Thoracic aorta (tissue), 2 donors: ENCODE results near the gene UGT1A3. TPM values are rescaled to one million over a fixed set of nuclear protein-coding genes. Genes with fewer than 3 reads are reported as not detected.

Experiments
- ATAC-seq: fragments of 150-250 bp; one replicate; pipeline ENCODE4 v1.8.0; 2017; ENCODE audit warnings: low read depth; ENCODE audit not compliant: insufficient number of reproducible peaks, low FRiP score
- DNase-seq: peaks from one replicate; pipeline ENCODE4 v3.0.0-alpha.2; 2020; ENCODE audit warnings: low spot score
- H3K27ac ChIP-seq, 2 donors: fragments of 200-600 bp; sonication (generic); 1 replicate in 1 of 2; 2 replicates in 1 of 2; pipeline ENCODE4 v1.5.1; 2016; ENCODE audit warnings: mild to moderate bottlenecking in 2 of 2, moderate library complexity in 2 of 2
- H3K27me3 ChIP-seq: fragments of 200-600 bp; sonication (generic); replicated peaks from 2 replicates; pipeline ENCODE4 v1.6.0; 2016; ENCODE audit warnings: mild to moderate bottlenecking; ENCODE audit not compliant: insufficient read depth
- H3K36me3 ChIP-seq: fragments of 200-600 bp; sonication (generic); one replicate; pipeline ENCODE4 v1.5.1; 2016
- H3K4me1 ChIP-seq, 2 donors: fragments of 200-600 bp; sonication (generic); 1 replicate in 1 of 2; 2 replicates in 1 of 2; pipeline versions ENCODE4 v1.5.1 to v1.6.0; 2016; ENCODE audit warnings: low read depth in 2 of 2, mild to moderate bottlenecking in 1 of 2; ENCODE audit not compliant: control insufficient read depth in 1 of 2
- H3K4me3 ChIP-seq: fragments of 200-600 bp; sonication (generic); 2 replicates; pipeline ENCODE4 v1.5.1; 2016; ENCODE audit warnings: mild to moderate bottlenecking
- H3K9me3 ChIP-seq: fragments of 200-600 bp; sonication (generic); 2 replicates; pipeline ENCODE4 v1.5.1; 2016
- total RNA-seq, 2 donors: library from RNA; depleted of rRNA; stranded (reverse); fragments of >200 nt; gene quantifications; one replicate each; pipeline versions ENCODE4 v1.1.0 to v1.2.3, GENCODE V29; 2016
- TF ChIP-seq, protein P1 (sequence below): fragments of 200-600 bp; sonication (generic); IDR thresholded peaks from one replicate; pipeline ENCODE4 v1.5.1; 2019; ENCODE audit warnings: antibody characterized with exemption

The UGT1A3 gene
- total RNA-seq, 2 donors from 2014 or later: not detected

DNA sequence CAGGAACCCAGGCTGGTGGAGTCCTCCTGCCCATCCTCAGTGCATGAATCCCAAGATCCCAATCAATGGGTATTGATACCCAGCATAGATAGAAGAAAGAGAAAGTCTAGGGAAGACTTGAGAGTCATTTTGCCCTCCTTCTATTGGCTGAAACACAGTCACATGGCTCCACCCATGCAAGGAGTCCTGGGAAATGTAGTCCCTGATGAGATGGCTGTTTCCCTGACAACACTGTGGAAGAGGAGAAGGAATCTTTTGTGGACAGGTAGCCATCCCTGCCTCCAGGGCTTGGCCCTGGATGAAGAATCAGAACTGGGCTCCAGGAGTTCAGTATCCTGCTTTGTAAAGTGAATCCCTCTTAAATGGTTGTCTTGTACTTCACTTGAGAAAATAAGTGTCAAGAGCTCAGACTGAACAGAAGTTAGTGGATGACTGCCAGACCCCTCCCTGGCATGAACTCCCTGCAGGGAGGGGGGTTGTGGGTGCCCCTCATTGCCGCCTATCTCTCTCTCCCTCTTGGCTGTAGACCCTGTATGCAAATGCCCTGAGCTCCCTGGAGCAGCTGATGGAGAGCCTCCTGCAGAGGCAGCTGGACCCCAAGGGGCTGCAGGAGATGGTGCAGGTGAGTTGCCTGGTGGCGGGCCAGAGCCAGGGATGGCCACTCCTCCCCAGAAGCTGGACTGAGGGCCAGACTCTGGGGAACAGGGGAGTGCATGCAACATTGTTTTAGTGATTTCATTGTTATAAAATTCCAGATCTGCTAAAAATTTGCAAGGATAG is 85.4 kb downstream of the UGT1A3 start:
- Histone ChIP-seq H3K4me3 (no peak overlapping the region), H3K9me3 (no peaks in the 10 kb centered on the region), H3K27ac (no peak overlapping the region), H3K36me3 (no peaks in the 10 kb centered on the region), H3K27me3 (no peaks in the 10 kb centered on the region), H3K4me1 (no peaks in the 10 kb centered on the region)
- DNase-seq (no peak), ATAC-seq (no peak)
- TF ChIP-seq, protein P1, sequence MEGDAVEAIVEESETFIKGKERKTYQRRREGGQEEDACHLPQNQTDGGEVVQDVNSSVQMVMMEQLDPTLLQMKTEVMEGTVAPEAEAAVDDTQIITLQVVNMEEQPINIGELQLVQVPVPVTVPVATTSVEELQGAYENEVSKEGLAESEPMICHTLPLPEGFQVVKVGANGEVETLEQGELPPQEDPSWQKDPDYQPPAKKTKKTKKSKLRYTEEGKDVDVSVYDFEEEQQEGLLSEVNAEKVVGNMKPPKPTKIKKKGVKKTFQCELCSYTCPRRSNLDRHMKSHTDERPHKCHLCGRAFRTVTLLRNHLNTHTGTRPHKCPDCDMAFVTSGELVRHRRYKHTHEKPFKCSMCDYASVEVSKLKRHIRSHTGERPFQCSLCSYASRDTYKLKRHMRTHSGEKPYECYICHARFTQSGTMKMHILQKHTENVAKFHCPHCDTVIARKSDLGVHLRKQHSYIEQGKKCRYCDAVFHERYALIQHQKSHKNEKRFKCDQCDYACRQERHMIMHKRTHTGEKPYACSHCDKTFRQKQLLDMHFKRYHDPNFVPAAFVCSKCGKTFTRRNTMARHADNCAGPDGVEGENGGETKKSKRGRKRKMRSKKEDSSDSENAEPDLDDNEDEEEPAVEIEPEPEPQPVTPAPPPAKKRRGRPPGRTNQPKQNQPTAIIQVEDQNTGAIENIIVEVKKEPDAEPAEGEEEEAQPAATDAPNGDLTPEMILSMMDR: no peak

DNA sequence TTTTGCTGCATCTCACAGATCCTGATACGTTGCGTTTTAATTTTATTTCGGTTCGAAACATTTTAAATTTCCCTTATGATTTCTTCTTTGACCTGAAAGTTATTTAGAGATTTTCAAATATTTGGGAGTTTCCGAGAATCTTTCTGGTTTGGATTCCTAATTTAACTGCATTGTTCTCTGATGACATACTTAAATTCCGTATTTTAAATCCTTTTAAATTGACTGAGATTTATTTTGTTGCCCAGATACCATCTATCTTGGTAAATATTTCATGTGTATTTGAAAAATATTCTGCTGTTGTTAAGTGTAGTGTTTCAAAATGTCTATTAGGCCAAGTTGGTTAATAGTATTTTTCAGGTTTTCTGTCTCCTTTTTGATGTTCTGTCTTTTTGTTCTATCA is 87.0 kb downstream of the UGT1A3 start:
- Histone ChIP-seq H3K27me3 (no peaks in the 10 kb centered on the region), H3K4me1 (no peaks in the 10 kb centered on the region), H3K36me3 (no peaks in the 10 kb centered on the region), H3K4me3 (no peak overlapping the region), H3K9me3 (no peaks in the 10 kb centered on the region), H3K27ac (no peak overlapping the region)
- DNase-seq (no peak), ATAC-seq (no peak)
- TF ChIP-seq, protein P1: no peak

DNA sequence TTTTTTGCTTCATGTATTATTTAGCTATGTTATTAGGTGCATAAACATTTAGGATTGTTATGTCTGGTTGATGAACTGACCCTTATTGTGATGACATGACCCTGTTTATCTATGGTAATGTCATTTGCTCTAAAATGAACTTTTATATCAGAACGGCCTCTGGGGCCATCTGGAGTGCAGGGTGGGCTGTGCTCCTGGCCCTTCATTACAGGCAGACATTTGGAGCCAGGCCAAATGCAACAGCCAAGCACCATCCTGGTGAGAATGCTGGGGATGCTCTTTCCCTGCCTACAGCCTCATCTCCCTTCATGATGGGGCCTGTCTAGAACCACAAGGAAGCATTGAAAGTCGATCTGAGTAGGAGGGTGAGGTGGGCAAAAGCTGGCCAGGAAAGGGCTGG is 87.5 kb downstream of the UGT1A3 start:
- no peak for DNase-seq

DNA sequence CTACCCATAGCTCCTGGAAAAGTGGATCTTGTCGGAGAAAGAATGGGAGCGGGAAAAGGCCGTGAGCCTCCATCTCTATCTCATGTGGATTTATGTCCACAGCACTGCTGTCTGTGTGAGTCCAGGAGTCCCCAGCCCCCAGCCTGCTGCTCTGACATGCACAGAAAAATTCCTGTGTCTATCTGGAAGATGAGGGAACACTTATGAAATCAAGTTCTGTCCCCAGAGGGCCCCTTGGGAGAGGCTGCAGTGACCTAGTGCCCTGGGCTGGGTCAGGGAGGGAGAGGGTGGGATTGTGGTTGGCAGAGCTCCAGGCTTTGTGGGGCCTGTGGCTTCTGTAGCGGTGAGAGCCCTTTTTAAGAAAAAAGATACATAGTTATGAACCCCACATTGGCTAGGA is 87.9 kb downstream of the UGT1A3 start:
- H3K36me3 ChIP-seq: no peaks in the 10 kb centered on the region
- no peaks in the 10 kb centered on the region for H3K4me1 ChIP-seq
- ATAC-seq (no peak), DNase-seq (no peak)
- no peak overlapping the region for H3K27ac ChIP-seq
- TF ChIP-seq, protein P1: no peak
- no peaks in the 10 kb centered on the region for H3K27me3 ChIP-seq
- H3K9me3 ChIP-seq: no peaks in the 10 kb centered on the region
- no peak overlapping the region for H3K4me3 ChIP-seq

More for the DNA sequence above, 87.5 kb downstream of the UGT1A3 start:
- TF ChIP-seq, protein P1: no peak
- Histone ChIP-seq H3K4me3 (no peak overlapping the region), H3K36me3 (no peaks in the 10 kb centered on the region), H3K27ac (no peak overlapping the region), H3K9me3 (no peaks in the 10 kb centered on the region), H3K27me3 (no peaks in the 10 kb centered on the region), H3K4me1 (no peaks in the 10 kb centered on the region)
- no peak for ATAC-seq

DNA sequence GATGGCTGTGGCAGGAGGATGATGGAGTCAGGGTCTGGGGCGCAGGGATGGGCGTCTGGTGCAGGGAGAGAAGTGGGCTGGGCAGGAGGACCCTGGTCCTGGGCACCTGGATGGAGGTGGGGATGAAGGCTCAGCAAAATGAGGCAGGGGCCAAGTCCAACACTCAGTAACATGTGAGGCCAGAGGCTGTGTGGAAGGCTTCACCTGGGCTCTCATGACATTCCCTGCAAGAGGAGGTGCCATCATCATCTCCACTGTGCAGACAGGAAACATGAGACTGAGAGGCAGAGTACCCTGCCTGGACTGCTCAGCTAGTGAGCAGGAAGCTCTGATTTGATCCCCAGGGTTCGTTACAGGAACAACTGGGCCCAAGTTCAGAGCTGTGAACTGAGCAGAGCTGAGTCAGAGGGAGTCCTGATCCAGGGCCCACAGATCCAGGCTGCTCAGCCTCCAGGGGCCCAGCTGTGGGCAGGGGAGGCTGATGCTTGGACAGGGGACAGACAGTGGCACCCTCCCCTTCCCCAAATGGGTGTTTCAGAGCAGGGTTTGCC is 88.6 kb downstream of the UGT1A3 start:
- DNase-seq (no peak), ATAC-seq (no peak)
- no peaks in the 10 kb centered on the region for H3K4me1 ChIP-seq
- H3K27ac ChIP-seq: no peak overlapping the region
- H3K4me3 ChIP-seq: no peak overlapping the region
- no peaks in the 10 kb centered on the region for H3K9me3 ChIP-seq
- H3K36me3 ChIP-seq: no peaks in the 10 kb centered on the region
- no peaks in the 10 kb centered on the region for H3K27me3 ChIP-seq
- TF ChIP-seq, protein P1: no peak
